Adrenal gland (tissue), 5 donors: ENCODE results near the gene MRPS12.

ENCODE experiments used
- CTCF ChIP-seq, 6 experiments: fragments of 450-650 bp in 4 of 6; fragments of 200-600 bp in 2 of 6; sonication (generic) in 1 of 6; IDR thresholded peaks; 1 replicate in 5 of 6; 2 replicates in 1 of 6; pipeline versions ENCODE4 v1.5.1 to v1.8.0; 2016 to 2021; ENCODE audit warnings: antibody characterized with exemption in 6 of 6, mild to moderate bottlenecking in 2 of 6, moderate library complexity in 1 of 6
- POLR2A ChIP-seq, 2 donors: fragments of 450-650 bp; IDR thresholded peaks; one replicate each; pipeline ENCODE4 v1.6.1; 2017; ENCODE audit warnings: antibody characterized with exemption in 2 of 2, mild to moderate bottlenecking in 2 of 2, moderate library complexity in 1 of 2
- donor health status: DM: no; HTN: no; CAD: no.

GRCh38 chr19:38970664-38971532 lies 40.2 kb downstream of the MRPS12 start:
- no peak for TF ChIP-seq CTCF (IDR thresholded peaks at IDR 0.05)
- TF ChIP-seq POLR2A (IDR thresholded peaks at IDR 0.05), result no peak
